ENCODE measurements around the gene SLC25A11.

SLC25A11 gene

GRCh38 chr17:4891411-4892410, 48.1 kb downstream of the SLC25A11 start:
- DNase-seq (no peak), ATAC-seq (ENCODE audit: insufficient read depth, low read depth) (no peak)
- Histone ChIP-seq H3K9me3 (ENCODE audit: insufficient read depth, low read length, severe bottlenecking) (no peaks in the 10 kb centered on the region), H3K4me2 (ENCODE audit: insufficient read depth, low read length) (no peak overlapping the region), H3K27me3 (ENCODE audit: insufficient read depth, low read length, poor library complexity) (no peaks in the 10 kb centered on the region), H3K4me3 (ENCODE audit: low read depth in 1 of 2, low read length in 2 of 2) (no peak overlapping the region), H3K79me2 (ENCODE audit: insufficient read depth, low read length) (no peaks in the 10 kb centered on the region), H3K27ac (ENCODE audit: low read length) (no peak overlapping the region), H3K4me1 (ENCODE audit: insufficient read depth, low read length) (no peaks in the 10 kb centered on the region), H4K20me1 (ENCODE audit: insufficient read depth, low read length) (peaks cover 8% of the 10 kb centered on the region; the same call in 1 of the 2 replicates), H2AFZ (ENCODE audit: low read depth, low read length) (no peak overlapping the region), H3K36me3 (ENCODE audit: insufficient read depth, low read length) (peaks cover 88% of the 10 kb centered on the region), H3K9ac (ENCODE audit: low read depth, low read length) (no peak overlapping the region)
- TF ChIP-seq EZH2 (IDR thresholded peaks at IDR 0.05; ENCODE audit: borderline replicate concordance, low read depth, low read length, severe bottlenecking) (no peak), CTCF (IDR thresholded peaks at IDR 0.05; ENCODE audit: borderline replicate concordance, extremely low read depth, low read length, poor library complexity, severe bottlenecking) (no peak)

DNA sequence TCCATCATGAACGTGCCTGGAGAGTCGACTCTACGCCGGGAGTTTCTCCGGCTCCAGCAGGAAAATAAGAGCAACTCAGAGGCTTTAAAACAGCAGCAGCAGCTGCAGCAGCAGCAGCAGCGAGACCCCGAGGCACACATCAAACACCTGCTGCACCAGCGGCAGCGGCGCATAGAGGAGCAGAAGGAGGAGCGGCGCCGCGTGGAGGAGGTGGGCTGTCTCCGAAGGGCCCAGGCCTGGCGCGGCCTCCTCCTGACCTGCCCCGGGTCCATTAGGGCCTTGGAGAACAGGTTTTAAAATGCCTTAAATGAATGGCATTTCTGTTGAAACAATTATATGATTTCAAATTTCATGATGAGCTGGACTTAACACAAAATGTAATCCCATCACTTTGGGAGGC, 52.3 kb downstream of the SLC25A11 start:
- H2AFZ ChIP-seq (ENCODE audit: low read depth, low read length): no peak overlapping the region
- no peak for TF ChIP-seq CTCF (IDR thresholded peaks at IDR 0.05; ENCODE audit: borderline replicate concordance, extremely low read depth, low read length, poor library complexity, severe bottlenecking)
- H3K36me3 ChIP-seq (ENCODE audit: insufficient read depth, low read length): peaks cover 81% of the 10 kb centered on the region
- no peaks in the 10 kb centered on the region for H3K4me1 ChIP-seq (ENCODE audit: insufficient read depth, low read length)
- H3K9ac ChIP-seq (ENCODE audit: low read depth, low read length): no peak overlapping the region
- H3K79me2 ChIP-seq (ENCODE audit: insufficient read depth, low read length): no peaks in the 10 kb centered on the region
- no peaks in the 10 kb centered on the region for H3K9me3 ChIP-seq (ENCODE audit: insufficient read depth, low read length, severe bottlenecking)
- DNase-seq (no peak), ATAC-seq (ENCODE audit: insufficient read depth, low read depth) (no peak)
- peaks cover 5% of the 10 kb centered on the region; the same call in 1 of the 2 replicates for H4K20me1 ChIP-seq (ENCODE audit: insufficient read depth, low read length)
- no peaks in the 10 kb centered on the region for H3K27me3 ChIP-seq (ENCODE audit: insufficient read depth, low read length, poor library complexity)
- H3K4me3 ChIP-seq (ENCODE audit: low read depth in 1 of 2, low read length in 2 of 2): no peak overlapping the region
- no peak overlapping the region for H3K4me2 ChIP-seq (ENCODE audit: insufficient read depth, low read length)
- no peak overlapping the region for H3K27ac ChIP-seq (ENCODE audit: low read length)

Data from DND-41 (cell line).